ENCODE data around the gene TEX51.

The TEX51 gene

DNA sequence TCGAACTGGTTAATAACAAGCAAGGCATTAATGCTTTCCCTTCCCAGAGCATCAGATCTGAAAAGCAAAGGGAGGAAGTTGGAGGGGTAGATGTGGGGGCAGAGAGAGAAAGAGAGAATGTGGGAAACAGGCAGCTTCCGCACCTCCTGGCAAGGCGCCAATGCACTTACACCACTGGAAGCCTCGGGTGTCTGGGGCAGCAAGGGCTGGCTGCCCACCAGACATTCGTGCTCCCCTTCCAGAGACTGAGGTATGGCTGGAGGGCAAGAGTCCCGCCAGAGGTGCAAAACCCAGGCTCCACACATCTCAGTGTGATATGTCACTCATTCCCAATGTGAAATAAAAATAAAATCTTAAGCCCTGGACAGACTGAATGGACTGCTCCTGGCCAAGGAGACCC is 46.4 kb downstream of the TEX51 start:
- no peak overlapping the region for H3K4me3 ChIP-seq (replicated peaks; ENCODE audit: low read depth, low read length)
- no peak for TF ChIP-seq CTCF (IDR thresholded peaks at IDR 0.05; ENCODE audit: low read length, missing control alignments)
- DNase-seq (ENCODE audit: low read depth): no peak

GRCh38 chr2:126946318-126947102 is 47.8 kb downstream of the TEX51 start:
- no peak for TF ChIP-seq CTCF (IDR thresholded peaks at IDR 0.05; ENCODE audit: low read length, missing control alignments)
- H3K4me3 ChIP-seq (replicated peaks; ENCODE audit: low read depth, low read length): no peak overlapping the region
- no peak for DNase-seq (ENCODE audit: low read depth)

- H3K4me3 ChIP-seq (replicated peaks; ENCODE audit: low read depth, low read length): no peak overlapping the region
- DNase-seq (ENCODE audit: low read depth): no peak
- no peak for TF ChIP-seq CTCF (IDR thresholded peaks at IDR 0.05; ENCODE audit: low read length, missing control alignments)
These were observed 48.4 kb downstream of the TEX51 start for GRCh38 chr2:126947103-126947429.

DNA sequence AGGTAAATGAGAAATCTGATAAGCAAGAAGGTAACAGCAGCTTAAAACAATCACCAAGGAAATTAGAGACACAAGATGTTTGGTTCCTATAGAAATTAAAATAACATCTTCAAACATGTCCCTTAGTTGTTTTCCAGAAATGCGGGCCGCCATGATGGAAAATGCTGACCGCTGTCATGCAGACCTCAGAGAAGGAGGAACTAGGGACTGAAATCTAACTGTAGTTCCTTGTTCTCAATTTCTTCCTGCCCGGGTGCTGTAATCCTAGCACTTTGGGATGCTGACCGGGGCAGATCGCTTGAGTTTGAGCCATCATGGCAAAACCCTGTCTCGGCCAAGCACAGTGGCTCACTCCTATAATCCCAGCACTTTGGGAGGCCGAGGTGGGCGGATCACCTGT is 51.1 kb downstream of the TEX51 start:
- DNase-seq (ENCODE audit: low read depth): no peak
- H3K4me3 ChIP-seq (replicated peaks; ENCODE audit: low read depth, low read length): no peak overlapping the region
- no peak for TF ChIP-seq CTCF (IDR thresholded peaks at IDR 0.05; ENCODE audit: low read length, missing control alignments)

DNA sequence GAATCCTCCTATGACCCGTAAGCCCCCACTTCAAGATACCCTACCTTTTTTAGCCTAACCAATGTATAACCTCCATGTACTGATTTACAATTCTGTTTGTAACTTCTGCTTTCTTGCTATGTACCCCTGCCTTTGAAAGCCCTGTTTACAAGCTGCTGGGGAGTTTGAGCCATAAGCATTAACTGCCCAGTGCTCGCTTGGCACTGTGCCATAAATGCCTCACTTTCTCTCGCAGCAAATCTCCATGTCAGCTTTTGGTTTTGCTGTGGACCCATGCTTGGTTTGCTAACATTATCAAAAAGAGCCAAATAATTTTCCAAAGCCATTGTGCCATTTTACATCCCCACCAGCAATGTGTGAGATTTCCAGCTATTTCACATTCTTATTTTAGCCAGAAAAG is 51.8 kb downstream of the TEX51 start:
- H3K4me3 ChIP-seq (replicated peaks; ENCODE audit: low read depth, low read length): no peak overlapping the region
- DNase-seq (ENCODE audit: low read depth): no peak
- no peak for TF ChIP-seq CTCF (IDR thresholded peaks at IDR 0.05; ENCODE audit: low read length, missing control alignments)

All from fibroblast of pulmonary artery (primary cell).